Glomerular visceral epithelial cell (primary cell): ENCODE measurements around the gene UBTD2.
"Not testable (repeated sequence)": the region's sequence is repeated elsewhere in the genome, so short reads cannot be mapped to it uniquely, and the experiment has no call there.

ENCODE experiments used
- DNase-seq: peaks from one replicate; pipeline ENCODE4 v3.0.0-alpha.2; 2016; ENCODE audit errors: extremely low spot score

UBTD2 gene

GRCh38 chr5:172283020-172283861 lies at the start of gene UBTD2:
UBTD2 (minus strand) TSS chr5:172283764; CDS start chr5:172283665, 99 bp downstream.
- peak; percentile 87 for DNase-seq

GRCh38 chr5:172326901-172327300 lies 43.3 kb upstream of the UBTD2 start:
- not testable (repeated sequence) for DNase-seq

- DNase-seq, result no peak
These were observed 41.9 kb upstream of the UBTD2 start for GRCh38 chr5:172325452-172325851.

- peak; percentile 75 for DNase-seq
These were observed 38.7 kb upstream of the UBTD2 start for GRCh38 chr5:172322028-172322965.

GRCh38 chr5:172321593-172321992 lies 38.0 kb upstream of the UBTD2 start:
- no peak for DNase-seq

GRCh38 chr5:172319708-172320441 lies 36.3 kb upstream of the UBTD2 start:
- no peak for DNase-seq

GRCh38 chr5:172315587-172316493 lies 32.3 kb upstream of the UBTD2 start:
- no peak for DNase-seq

DNA sequence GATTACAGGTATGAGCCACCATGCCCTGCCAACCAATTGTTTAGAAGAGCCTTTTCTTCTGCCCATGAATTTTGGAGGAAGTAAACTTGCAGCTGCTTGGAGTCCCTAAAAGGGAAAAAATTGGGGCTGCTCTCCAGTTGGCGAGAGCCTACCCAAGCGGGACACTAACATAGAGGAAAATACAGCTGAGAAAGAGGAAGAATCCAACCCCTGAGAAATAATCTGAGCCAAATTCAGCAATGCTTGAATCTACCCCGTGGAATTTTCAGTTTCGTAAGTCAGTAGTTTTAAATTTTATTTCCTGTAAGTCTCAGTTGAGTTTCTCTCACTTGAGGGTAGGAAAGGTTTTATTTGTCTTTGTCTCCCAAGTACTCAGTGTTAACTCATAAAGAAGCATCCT lies 30.4 kb upstream of the UBTD2 start:
- DNase-seq, result no peak

DNA sequence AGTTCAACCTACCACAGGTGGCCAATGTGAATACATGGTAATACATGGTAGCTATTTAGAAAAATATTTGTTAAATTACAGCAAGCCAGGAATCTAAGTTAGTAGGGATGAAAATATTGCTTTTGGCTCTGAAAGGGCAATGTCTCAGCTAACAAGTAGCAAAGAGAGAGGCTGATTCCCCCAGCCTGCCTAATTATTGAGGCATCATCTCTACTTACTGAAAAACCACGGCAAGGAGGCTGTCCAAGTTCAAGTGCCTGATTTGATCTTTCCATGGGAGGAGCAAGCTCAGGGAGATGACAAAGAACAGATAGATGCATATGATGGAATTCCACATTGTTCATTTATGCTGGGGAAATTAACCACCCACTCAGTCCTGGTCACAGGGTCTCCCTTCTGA lies 28.7 kb upstream of the UBTD2 start:
- no peak for DNase-seq

GRCh38 chr5:172311605-172312004 lies 28.0 kb upstream of the UBTD2 start:
- DNase-seq, result no peak

GRCh38 chr5:172311026-172311425 lies 27.5 kb upstream of the UBTD2 start:
- no peak for DNase-seq

GRCh38 chr5:172305380-172305779 lies 21.8 kb upstream of the UBTD2 start:
- no peak for DNase-seq

GRCh38 chr5:172303572-172304335 lies 20.2 kb upstream of the UBTD2 start:
- DNase-seq, result no peak

- no peak for DNase-seq
These were observed 19.6 kb upstream of the UBTD2 start for GRCh38 chr5:172303162-172303561.

DNA sequence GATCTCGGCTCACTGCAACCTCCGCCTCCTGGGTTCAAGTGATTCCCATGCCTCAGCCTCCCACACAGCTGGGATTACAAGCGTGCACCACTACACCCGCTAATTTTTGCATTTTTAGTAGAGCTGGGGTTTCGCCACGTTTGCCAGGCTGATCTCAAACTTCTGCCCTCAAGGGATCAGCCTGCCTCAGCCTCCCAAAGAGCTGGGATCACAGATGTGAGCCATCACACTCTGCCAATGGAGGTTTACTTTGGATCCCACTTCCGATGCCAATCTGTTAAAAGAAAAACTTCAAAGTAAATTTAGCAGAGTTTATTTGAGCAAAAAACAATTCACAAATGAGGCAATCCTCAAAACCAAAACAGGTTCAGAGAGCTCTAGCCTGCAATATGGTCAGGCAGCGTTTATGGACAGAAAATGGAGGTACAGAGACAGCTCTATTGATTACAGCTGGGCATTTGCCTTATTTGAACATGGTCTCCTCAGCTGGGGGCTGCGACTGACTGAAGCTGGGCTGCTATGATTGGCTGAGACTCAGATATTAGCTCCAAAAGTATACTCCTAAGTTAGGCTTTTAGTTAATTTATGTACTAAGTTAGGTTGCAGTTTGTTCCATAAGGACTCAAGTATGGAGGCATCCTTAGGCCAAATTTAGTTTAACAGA lies 18.6 kb upstream of the UBTD2 start:
- no peak for DNase-seq

DNA sequence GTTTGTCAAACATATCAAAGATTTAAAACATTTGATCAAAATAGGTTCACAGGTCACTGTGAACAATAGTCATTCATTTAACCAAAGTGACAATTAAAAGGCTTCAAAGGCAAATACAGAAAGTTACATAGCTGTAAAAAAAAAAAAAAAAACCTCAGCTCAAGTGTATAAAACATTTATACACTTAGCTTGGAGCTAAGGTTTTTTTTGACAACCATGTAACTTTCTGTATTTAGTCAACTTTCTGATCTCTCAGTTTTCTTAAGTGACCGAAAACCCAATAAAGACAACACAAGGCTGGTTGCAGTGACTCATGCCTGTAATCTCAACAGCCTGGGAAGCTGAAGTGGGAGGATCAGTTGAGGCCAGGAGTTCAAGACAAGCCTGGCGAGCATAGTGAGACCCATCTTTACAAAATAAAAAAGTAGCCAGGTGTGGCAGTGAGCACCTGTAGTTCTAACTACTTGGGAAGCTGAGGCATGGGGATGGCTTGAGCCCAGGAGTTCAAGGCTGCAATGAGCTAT lies 16.4 kb upstream of the UBTD2 start:
- no peak for DNase-seq

DNA sequence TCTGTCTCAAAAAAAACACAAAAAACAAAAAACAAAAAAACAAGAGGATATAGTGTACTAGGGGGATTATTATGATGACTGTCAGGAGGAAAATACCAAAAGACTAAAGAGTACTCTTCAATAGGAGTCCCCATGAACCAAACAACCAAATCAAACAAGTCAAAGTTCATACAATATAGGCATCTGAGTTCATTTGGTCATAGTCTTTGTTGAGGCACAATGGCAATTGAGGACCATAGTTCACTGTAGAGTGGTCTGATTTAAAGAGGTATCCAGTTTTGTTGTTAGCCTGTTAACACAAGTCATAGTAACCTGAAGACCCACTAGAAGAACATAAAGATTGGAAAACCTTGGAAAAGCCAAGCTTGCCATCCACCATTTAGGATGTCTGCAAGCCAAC lies 11.3 kb upstream of the UBTD2 start:
- no peak for DNase-seq

DNA sequence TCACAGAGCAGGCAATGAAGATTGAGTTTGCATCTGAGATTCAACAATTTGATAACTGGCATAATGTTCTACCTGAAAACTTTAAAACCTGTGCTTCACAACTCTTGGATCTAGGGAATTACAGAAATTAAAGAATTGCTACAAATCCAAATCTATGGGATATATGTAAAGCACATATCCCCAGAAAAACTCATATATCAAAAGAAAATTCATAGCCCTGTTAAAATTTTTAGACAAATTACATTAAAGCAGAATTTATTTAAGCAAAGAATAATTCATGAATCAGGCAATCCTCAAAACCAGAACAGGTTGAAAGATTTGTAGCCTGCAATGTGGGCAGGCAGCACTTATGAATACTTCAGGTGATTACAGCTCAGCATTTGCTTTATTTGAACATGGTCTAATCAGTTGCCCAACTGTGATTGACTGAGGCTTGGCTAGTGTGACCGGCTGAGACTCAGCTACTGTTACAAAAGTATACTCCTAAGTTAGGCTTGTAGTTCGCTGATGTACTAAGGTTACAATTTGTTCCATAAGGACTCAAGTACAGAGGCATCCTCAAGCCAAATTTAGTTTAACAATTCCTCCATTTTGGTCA lies 10.3 kb upstream of the UBTD2 start:
- DNase-seq, result no peak
